Raji (cell line): Measurements from ENCODE around the gene ABHD4.

Source experiments
- POLR2A ChIP-seq: IDR thresholded peaks from 2 replicates; pipeline ENCODE4 v1.6.1; 2011; ENCODE audit warnings: low read depth, low read length, control low read depth; ENCODE audit not compliant: insufficient read depth

Gene ABHD4

DNA sequence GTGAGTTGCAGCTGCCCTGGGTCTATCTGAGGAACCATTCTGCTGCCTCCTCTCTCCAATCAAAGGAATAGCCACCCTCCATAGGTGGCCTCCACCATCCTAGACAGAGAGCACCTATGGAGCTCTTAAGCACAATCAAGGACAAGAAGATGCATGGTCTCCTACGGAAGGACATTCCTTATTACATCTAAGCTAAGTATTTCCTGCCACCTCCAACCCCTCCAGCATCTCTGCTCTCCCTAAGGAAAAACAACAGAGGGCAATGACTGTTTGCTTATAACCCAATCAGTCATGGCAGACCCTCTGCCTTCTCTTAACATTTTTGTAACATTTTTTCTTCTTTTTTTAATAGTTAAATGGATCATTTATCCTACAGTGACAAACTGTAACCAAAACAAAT, 60.8 kb downstream of the ABHD4 start:
- no peak for TF ChIP-seq POLR2A

DNA sequence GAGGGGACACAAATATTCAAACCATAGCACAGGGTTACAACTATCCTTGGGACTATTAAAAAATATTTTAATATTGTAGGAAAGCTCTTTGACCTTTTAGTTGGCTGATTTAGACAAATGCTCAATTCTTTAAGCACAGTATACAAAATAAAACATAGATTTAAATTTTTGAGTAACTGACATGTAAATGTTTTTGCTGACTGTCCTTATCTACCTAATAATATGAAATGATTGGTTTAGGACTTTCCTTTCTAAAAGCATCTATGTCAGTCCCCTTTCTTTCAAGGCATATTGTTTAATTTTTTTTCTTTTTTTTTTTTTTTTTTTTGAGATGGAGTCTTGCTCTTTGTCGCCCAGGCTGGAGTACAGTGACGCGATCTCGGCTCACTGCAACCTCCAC, 62.6 kb downstream of the ABHD4 start:
- TF ChIP-seq POLR2A: no peak
